DOHH2 (cell line): Measurements from ENCODE around the gene PCDHGA4.
"Not testable (repeated sequence)": the region's sequence is repeated elsewhere in the genome, so short reads cannot be mapped to it uniquely, and the experiment has no call there.

Experiments
- H3F3A ChIP-seq: fragments of 200-600 bp; sonication (generic), shearing (Covaris generic); 2 replicates; pipeline ENCODE4 v1.6.0; 2016; ENCODE audit warnings: antibody characterized with exemption, mild to moderate bottlenecking; ENCODE audit not compliant: control insufficient read depth, insufficient read depth
- H3K27ac ChIP-seq: fragments of 200-600 bp; sonication (generic); 2 replicates; pipeline ENCODE4 v1.5.1; 2014; ENCODE audit warnings: low read depth, mild to moderate bottlenecking, low read length, moderate library complexity
- H3K27me3 ChIP-seq: fragments of 200-600 bp; sonication (generic); 2 replicates; pipeline ENCODE4 v1.6.1; 2014; ENCODE audit warnings: mild to moderate bottlenecking, low read length, mixed read lengths; ENCODE audit not compliant: control insufficient read depth
- H3K36me3 ChIP-seq: fragments of 200-600 bp; sonication (generic); 2 replicates; pipeline ENCODE4 v1.6.1; 2014; ENCODE audit warnings: mild to moderate bottlenecking, low read length, moderate library complexity, mixed read lengths; ENCODE audit not compliant: control insufficient read depth
- H3K4me1 ChIP-seq: fragments of 200-600 bp; sonication (generic); 2 replicates; pipeline ENCODE4 v1.6.1; 2014; ENCODE audit warnings: mild to moderate bottlenecking, low read length, mixed read lengths; ENCODE audit not compliant: control insufficient read depth
- H3K4me2 ChIP-seq: fragments of 200-600 bp; sonication (generic); 2 replicates; pipeline ENCODE4 v1.6.0; 2014; ENCODE audit warnings: mild to moderate bottlenecking, low read length, moderate library complexity
- H3K4me3 ChIP-seq: fragments of 200-600 bp; sonication (generic); 2 replicates; pipeline ENCODE4 v1.5.1; 2014; ENCODE audit warnings: mild to moderate bottlenecking, low read length, mixed read lengths
- H3K79me2 ChIP-seq: fragments of 200-600 bp; sonication (generic); 2 replicates; pipeline ENCODE4 v1.6.1; 2014; ENCODE audit warnings: mild to moderate bottlenecking, low read length, mixed read lengths; ENCODE audit not compliant: control insufficient read depth
- H3K9me2 ChIP-seq: fragments of 200-600 bp; sonication (generic); replicated peaks from 2 replicates; pipeline ENCODE4 v1.6.1; 2014; ENCODE audit warnings: mild to moderate bottlenecking, low read length, mixed read lengths; ENCODE audit not compliant: control insufficient read depth
- H3K9me3 ChIP-seq: fragments of 200-600 bp; sonication (generic); 2 replicates; pipeline ENCODE4 v1.6.1; 2014; ENCODE audit warnings: antibody characterized with exemption, low read length, mixed read lengths; ENCODE audit not compliant: control insufficient read depth, insufficient read depth
- H4K20me1 ChIP-seq: fragments of 200-600 bp; sonication (generic); 2 replicates; pipeline ENCODE4 v1.6.0; 2014; ENCODE audit warnings: low read depth, mild to moderate bottlenecking, antibody characterized with exemption, low read length, moderate library complexity; ENCODE audit not compliant: control insufficient read depth, insufficient read depth
- EZH2phosphoT487 ChIP-seq: fragments of 200-600 bp; sonication (generic); IDR thresholded peaks from 2 replicates; pipeline ENCODE4 v1.6.1; 2017; ENCODE audit warnings: borderline replicate concordance, mild to moderate bottlenecking, antibody characterized with exemption, low read length, moderate library complexity, mixed read lengths
- TF ChIP-seq, protein P1 (sequence below): fragments of 200-600 bp; sonication (generic); IDR thresholded peaks from one replicate; pipeline ENCODE4 v1.5.1; 2014; ENCODE audit warnings: antibody characterized with exemption, mild to moderate bottlenecking, low read depth, low read length; ENCODE audit not compliant: poor library complexity, severe bottlenecking

The PCDHGA4 gene

DNA sequence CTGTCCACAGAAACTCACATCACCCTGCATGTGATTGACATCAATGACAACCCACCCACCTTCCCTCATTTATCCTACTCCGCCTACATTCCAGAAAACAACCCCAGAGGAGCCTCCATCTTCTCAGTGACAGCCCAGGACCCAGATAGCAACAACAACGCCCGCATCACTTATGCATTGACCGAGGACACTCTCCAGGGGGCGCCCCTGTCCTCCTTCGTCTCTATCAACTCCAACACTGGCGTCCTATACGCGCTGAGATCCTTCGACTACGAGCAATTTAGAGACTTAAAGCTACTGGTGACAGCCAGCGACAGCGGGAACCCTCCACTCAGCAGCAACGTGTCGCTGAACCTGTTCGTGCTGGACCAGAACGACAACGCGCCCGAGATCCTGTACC is 9.5 kb upstream of the PCDHGA4 start:
- Histone ChIP-seq H3K4me2 (no peak overlapping the region), H4K20me1 (no peaks in the 10 kb centered on the region), H3K9me2 (no peaks in the 10 kb centered on the region), H3K27me3 (no peaks in the 10 kb centered on the region), H3K27ac (no peak overlapping the region), H3F3A (no peaks in the 10 kb centered on the region), H3K36me3 (no peaks in the 10 kb centered on the region), H3K4me1 (peaks cover 7% of the 10 kb centered on the region), H3K4me3 (no peak overlapping the region), H3K9me3 (peaks cover 9% of the 10 kb centered on the region; the same call in 1 of the 2 replicates), H3K79me2 (no peaks in the 10 kb centered on the region)
- TF ChIP-seq, protein P1, sequence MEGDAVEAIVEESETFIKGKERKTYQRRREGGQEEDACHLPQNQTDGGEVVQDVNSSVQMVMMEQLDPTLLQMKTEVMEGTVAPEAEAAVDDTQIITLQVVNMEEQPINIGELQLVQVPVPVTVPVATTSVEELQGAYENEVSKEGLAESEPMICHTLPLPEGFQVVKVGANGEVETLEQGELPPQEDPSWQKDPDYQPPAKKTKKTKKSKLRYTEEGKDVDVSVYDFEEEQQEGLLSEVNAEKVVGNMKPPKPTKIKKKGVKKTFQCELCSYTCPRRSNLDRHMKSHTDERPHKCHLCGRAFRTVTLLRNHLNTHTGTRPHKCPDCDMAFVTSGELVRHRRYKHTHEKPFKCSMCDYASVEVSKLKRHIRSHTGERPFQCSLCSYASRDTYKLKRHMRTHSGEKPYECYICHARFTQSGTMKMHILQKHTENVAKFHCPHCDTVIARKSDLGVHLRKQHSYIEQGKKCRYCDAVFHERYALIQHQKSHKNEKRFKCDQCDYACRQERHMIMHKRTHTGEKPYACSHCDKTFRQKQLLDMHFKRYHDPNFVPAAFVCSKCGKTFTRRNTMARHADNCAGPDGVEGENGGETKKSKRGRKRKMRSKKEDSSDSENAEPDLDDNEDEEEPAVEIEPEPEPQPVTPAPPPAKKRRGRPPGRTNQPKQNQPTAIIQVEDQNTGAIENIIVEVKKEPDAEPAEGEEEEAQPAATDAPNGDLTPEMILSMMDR: no peak
- TF ChIP-seq EZH2phosphoT487: no peak

DNA sequence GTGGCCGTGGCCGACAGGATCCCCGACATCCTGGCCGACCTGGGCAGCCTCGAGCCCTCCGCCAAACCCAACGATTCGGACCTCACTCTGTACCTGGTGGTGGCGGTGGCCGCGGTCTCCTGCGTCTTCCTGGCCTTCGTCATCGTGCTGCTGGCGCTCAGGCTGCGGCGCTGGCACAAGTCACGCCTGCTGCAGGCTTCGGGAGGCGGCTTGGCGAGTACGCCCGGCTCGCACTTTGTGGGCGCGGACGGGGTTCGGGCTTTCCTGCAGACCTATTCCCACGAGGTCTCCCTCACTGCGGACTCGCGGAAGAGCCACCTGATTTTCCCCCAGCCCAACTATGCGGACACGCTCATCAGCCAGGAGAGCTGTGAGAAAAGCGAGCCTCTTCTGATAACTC is 8.8 kb upstream of the PCDHGA4 start:
- not testable (repeated sequence) for H3K27ac ChIP-seq, H3K4me3 ChIP-seq, H4K20me1 ChIP-seq, H3K79me2 ChIP-seq, H3K27me3 ChIP-seq, H3K4me2 ChIP-seq, H3F3A ChIP-seq, H3K9me2 ChIP-seq, H3K4me1 ChIP-seq, H3K36me3 ChIP-seq
- peaks cover 12% of the 10 kb centered on the region; the same call in 1 of the 2 replicates for H3K9me3 ChIP-seq

DNA sequence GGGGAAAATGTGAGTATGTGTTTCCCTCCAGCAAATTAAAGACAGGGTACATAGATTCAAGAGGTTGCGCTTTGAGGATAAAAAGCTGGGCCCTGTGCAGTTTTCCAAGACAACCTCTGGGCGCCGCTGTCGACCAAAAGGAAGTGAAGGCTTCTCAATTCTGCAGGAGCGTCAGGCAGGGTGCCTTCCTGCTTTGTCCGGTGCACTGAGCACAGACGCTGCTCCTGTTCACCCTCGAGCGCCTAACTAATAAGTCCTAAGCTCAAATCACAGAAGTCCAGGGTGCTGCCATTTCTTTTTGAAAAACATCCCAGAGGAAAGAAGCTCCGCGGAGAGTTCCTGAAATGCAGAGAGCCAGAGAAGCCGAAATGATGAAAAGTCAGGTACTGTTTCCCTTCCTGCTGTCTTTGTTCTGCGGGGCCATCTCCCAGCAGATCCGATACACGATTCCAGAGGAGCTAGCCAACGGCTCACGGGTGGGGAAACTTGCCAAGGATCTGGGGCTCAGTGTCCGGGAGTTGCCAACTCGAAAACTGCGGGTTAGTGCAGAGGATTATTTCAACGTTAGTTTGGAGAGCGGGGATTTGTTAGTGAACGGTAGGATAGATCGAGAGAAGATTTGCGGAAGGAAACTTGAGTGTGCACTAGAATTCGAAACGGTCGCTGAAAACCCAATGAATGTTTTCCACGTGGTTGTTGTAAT is 4.8 kb upstream of the PCDHGA4 start, which contains the start of gene PCDHGB1:
PCDHGB1 (plus strand) TSS at position 183 of the 703 bp plus-strand sequence; CDS start at position 345, 162 bp downstream.
- Histone ChIP-seq H3K27ac (no peak within 1 kb of the TSS), H3K9me2 (no peaks in the 10 kb centered on the region), H3K4me2 (peak within 1 kb of the TSS; percentile 66), H3F3A (0 out of 2 replicates have a peak, but pooled peaks cover 3% of the 10 kb centered on the region), H3K79me2 (no peaks in the 10 kb centered on the region), H3K27me3 (no peaks in the 10 kb centered on the region), H3K4me3 (peak within 1 kb of the TSS; percentile 69), H3K4me1 (peaks cover 18% of the 10 kb centered on the region), H3K36me3 (no peaks in the 10 kb centered on the region), H3K9me3 (peaks cover 10% of the 10 kb centered on the region; the same call in 1 of the 2 replicates), H4K20me1 (no peaks in the 10 kb centered on the region)
- TF ChIP-seq, protein P1: peak; percentile 74
- TF ChIP-seq EZH2phosphoT487: no peak

DNA sequence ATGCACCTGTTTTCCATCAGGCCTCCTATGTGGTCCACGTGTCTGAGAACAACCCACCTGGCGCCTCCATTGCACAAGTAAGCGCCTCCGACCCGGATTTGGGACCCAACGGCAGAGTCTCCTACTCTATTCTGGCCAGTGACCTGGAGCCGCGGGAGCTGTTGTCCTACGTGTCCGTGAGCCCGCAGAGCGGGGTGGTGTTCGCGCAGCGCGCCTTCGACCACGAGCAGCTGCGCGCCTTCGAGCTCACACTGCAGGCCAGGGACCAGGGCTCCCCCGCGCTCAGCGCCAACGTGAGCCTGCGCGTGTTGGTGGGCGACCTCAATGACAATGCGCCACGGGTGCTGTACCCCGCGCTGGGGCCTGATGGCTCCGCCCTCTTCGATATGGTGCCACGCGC is 3.2 kb upstream of the PCDHGA4 start:
- Histone ChIP-seq H3K79me2 (no peaks in the 10 kb centered on the region), H3K27ac (no peak overlapping the region), H3K27me3 (no peaks in the 10 kb centered on the region), H3K4me3 (no peak overlapping the region), H3K9me3 (peaks cover 10% of the 10 kb centered on the region; the same call in 1 of the 2 replicates), H3K36me3 (no peaks in the 10 kb centered on the region), H3F3A (0 out of 2 replicates have a peak, but pooled peaks cover 3% of the 10 kb centered on the region), H4K20me1 (no peaks in the 10 kb centered on the region), H3K9me2 (no peaks in the 10 kb centered on the region), H3K4me2 (no peak overlapping the region), H3K4me1 (peaks cover 18% of the 10 kb centered on the region)
- TF ChIP-seq, protein P1: no peak
- no peak for TF ChIP-seq EZH2phosphoT487
